Vagina (tissue), 2 donors: Measurements from ENCODE around the gene KCNG2.

ENCODE experiments used
- POLR2AphosphoS5 ChIP-seq, 2 donors: sonication (generic); formaldehyde crosslinking; IDR thresholded peaks; one replicate each; pipeline ENCODE4 v1.9.0; 2017; ENCODE audit warnings: antibody characterized with exemption in 2 of 2, mild to moderate bottlenecking in 2 of 2, low read depth in 1 of 2; ENCODE audit not compliant: insufficient read depth in 1 of 2
- TF ChIP-seq, protein P1 (sequence below), 3 experiments: fragments of 450-650 bp in 2 of 3; fragments of 200-600 bp in 1 of 3; sonication (generic) in 1 of 3; IDR thresholded peaks; one replicate each; pipeline ENCODE4 v1.5.1; 2017 to 2019; ENCODE audit warnings: antibody characterized with exemption in 3 of 3, mild to moderate bottlenecking in 2 of 3, moderate library complexity in 2 of 3

DNA sequence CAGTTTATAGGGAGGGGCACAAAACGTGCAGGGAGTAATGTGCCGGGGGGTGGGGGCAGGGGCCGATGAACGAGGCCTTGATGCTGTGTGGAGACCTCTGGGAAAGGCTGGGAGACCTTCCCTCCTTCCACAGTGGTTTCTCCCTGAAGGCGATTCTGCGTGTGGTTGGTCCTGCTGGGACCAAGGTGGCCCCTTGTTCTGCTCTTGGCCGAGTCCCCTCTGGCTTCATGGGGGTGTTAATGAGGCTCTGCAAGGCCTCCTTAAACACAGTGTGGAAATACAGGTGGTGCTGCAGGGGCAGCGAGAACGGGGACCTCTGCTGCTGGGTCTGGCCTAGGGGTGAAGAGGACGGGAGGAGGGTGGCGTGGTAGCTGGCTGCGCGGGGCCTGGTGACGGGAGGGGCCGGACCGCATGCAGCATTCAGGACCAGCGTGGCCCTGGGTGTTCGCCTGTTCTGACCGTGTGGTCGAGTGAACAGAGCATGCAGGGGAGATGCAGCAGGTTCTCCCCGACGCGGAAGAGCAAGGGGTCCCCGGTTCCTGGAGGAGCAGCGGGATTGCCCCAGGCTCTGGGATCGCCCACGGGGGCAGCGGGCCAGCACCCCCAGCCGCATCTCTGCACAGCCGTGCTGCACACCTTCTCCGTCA, 42.1 kb upstream of the KCNG2 start:
- TF ChIP-seq POLR2AphosphoS5 (IDR thresholded peaks at IDR 0.05; ENCODE audit: insufficient read depth in 1 of 2, low read depth in 1 of 2) = no peak
- TF ChIP-seq, protein P1, sequence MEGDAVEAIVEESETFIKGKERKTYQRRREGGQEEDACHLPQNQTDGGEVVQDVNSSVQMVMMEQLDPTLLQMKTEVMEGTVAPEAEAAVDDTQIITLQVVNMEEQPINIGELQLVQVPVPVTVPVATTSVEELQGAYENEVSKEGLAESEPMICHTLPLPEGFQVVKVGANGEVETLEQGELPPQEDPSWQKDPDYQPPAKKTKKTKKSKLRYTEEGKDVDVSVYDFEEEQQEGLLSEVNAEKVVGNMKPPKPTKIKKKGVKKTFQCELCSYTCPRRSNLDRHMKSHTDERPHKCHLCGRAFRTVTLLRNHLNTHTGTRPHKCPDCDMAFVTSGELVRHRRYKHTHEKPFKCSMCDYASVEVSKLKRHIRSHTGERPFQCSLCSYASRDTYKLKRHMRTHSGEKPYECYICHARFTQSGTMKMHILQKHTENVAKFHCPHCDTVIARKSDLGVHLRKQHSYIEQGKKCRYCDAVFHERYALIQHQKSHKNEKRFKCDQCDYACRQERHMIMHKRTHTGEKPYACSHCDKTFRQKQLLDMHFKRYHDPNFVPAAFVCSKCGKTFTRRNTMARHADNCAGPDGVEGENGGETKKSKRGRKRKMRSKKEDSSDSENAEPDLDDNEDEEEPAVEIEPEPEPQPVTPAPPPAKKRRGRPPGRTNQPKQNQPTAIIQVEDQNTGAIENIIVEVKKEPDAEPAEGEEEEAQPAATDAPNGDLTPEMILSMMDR (IDR thresholded peaks at IDR 0.05) = no peak
